Cardiac fibroblast (primary cell): Measurements from ENCODE around the gene CHRM4.

Experiments
- DNase-seq, 2 donors: peaks; one replicate each; pipeline versions ENCODE4 v3.0.0 to v3.0.0-alpha.2; 2010; ENCODE audit warnings: low read depth in 2 of 2
- H3K4me3 ChIP-seq, 2 donors: replicated peaks in 1 of 2; 1 replicate in 1 of 2; 2 replicates in 1 of 2; pipeline ENCODE4 v1.5.1; 2011; ENCODE audit warnings: low read depth in 2 of 2, low read length in 2 of 2, mild to moderate bottlenecking in 2 of 2, moderate library complexity in 1 of 2
- CTCF ChIP-seq: IDR thresholded peaks from one replicate; pipeline ENCODE4 v1.5.1; 2011; ENCODE audit warnings: low read depth, mild to moderate bottlenecking, low read length, inconsistent platforms

The CHRM4 gene

GRCh38 chr11:46391578-46392420 lies at the start of gene CHRM4:
TSS of gene CHRM4 (minus strand) at chr11:46391776. CDS start at chr11:46386557, 5,219 bp downstream.
- TF ChIP-seq CTCF, result peak; percentile 3
- H3K4me3 ChIP-seq, result peak within 1 kb of the TSS; percentile 42 to 48
- peak in 1 of 2 donors; percentile 39 for DNase-seq

GRCh38 chr11:46438211-46438610 lies 46.6 kb upstream of the CHRM4 start:
- no peak for TF ChIP-seq CTCF
- no peak for DNase-seq
- no peak overlapping the region for H3K4me3 ChIP-seq

- no peak overlapping the region for H3K4me3 ChIP-seq
- peak in 1 of 2 donors; percentile 14 for DNase-seq
- TF ChIP-seq CTCF, result no peak
Measured at GRCh38 chr11:46437122-46437689, 45.6 kb upstream of the CHRM4 start.

- DNase-seq, result no peak
- no peak for TF ChIP-seq CTCF
Measured at GRCh38 chr11:46436113-46436512, 44.5 kb upstream of the CHRM4 start.

GRCh38 chr11:46435679-46436078 lies 44.1 kb upstream of the CHRM4 start:
- no peak overlapping the region for H3K4me3 ChIP-seq
- DNase-seq, result no peak
- no peak for TF ChIP-seq CTCF

More at GRCh38 chr11:46436113-46436512, 44.5 kb upstream of the CHRM4 start:
- no peak overlapping the region for H3K4me3 ChIP-seq

- no peak for TF ChIP-seq CTCF
- H3K4me3 ChIP-seq, result no peak overlapping the region
Measured at GRCh38 chr11:46431211-46431610, 39.6 kb upstream of the CHRM4 start.

More at GRCh38 chr11:46431211-46431610, 39.6 kb upstream of the CHRM4 start:
- no peak for DNase-seq
